Right lobe of liver (tissue), 6 donors: ENCODE measurements around the gene FGF5. TPM values are rescaled to one million over a fixed set of nuclear protein-coding genes. Genes with fewer than 3 reads are reported as not detected.

Experiments used
- ATAC-seq, 4 donors: fragments of 200-7000 bp; cut with Tn5 transposase; one replicate each; pipeline ENCODE4 v1.9.1; 2020; ENCODE audit warnings: mild to moderate bottlenecking in 4 of 4, moderate library complexity in 4 of 4
- DNase-seq, 3 donors: peaks; one replicate each; pipeline ENCODE4 v3.0.0-alpha.2; 2020
- H3K27ac ChIP-seq, 3 donors: fragments of 200-600 bp; one replicate each; pipeline ENCODE4 v1.8.0; 2022
- H3K27me3 ChIP-seq, 2 donors: fragments of 200-600 bp; one replicate each; pipeline ENCODE4 v1.8.0; 2022
- H3K36me3 ChIP-seq, 4 donors: fragments of 200-600 bp; sonication (generic) in 1 of 4; one replicate each; pipeline versions ENCODE4 v1.5.1 to v1.8.0; 2017 to 2022; ENCODE audit warnings: control low read depth in 1 of 4
- H3K4me1 ChIP-seq, 4 donors: fragments of 200-600 bp; sonication (generic) in 1 of 4; one replicate each; pipeline versions ENCODE4 v1.5.1 to v1.8.0; 2017 to 2022; ENCODE audit warnings: control low read depth in 1 of 4
- H3K4me3 ChIP-seq, 3 donors: fragments of 200-600 bp; one replicate each; pipeline ENCODE4 v1.8.0; 2022
- H3K9me3 ChIP-seq, 4 donors: fragments of 200-600 bp; sonication (generic) in 1 of 4; one replicate each; pipeline versions ENCODE4 v1.5.1 to v1.8.0; 2017 to 2022; ENCODE audit warnings: control low read depth in 1 of 4
- CTCF ChIP-seq, 4 donors: fragments of 200-600 bp in 3 of 4; fragments of 450-650 bp in 1 of 4; IDR thresholded peaks; one replicate each; pipeline versions ENCODE4 v1.5.1 to v1.8.0; 2016 to 2022; ENCODE audit warnings: antibody characterized with exemption in 4 of 4, mild to moderate bottlenecking in 2 of 4
- POLR2A ChIP-seq: fragments of 450-650 bp; IDR thresholded peaks from one replicate; pipeline ENCODE4 v1.6.1; 2017; ENCODE audit warnings: antibody characterized with exemption, mild to moderate bottlenecking
- WGBS: methylation state at CpG from one replicate; pipeline ENCODE4 v1.1.6; 2018; ENCODE audit warnings: low coverage, low lambda C conversion rate; ENCODE audit not compliant: insufficient coverage; ENCODE audit errors: missing lambda C conversion rate; 5-methylcytosine and 5-hydroxymethylcytosine counted together
- intact Hi-C, 2 donors: fragments of 100-400 bp; cut with DNase I; formaldehyde crosslinking; loops; one replicate each; pipeline versions ENCODE4 v1.11.2 to v1.14.1; 2022
- total RNA-seq, 6 experiments: library from RNA; depleted of rRNA in 2 of 6; stranded (reverse); fragments of >200 nt in 2 of 6; fragmentation: NEBNext Ultra II Directional in 3 of 6; extraction: Animal tissue kit (Norgen Biotek cat#: 25700) in 3 of 6; gene quantifications; one replicate each; pipeline versions ENCODE4 v1.1.0 to v1.2.4, GENCODE V29; 2016 to 2023
- donor health status: DM: no; HTN: yes; CAD: no.
- donor health status: DM: no; HTN: no; CAD: no.
- donor health status: DM: no; HTN: no; CAD: no.
- donor health status: DM: no; HTN: yes; CAD: no.
- donor health status: DM: no; HTN: yes; CAD: no.

The FGF5 gene
- total RNA-seq, 6 experiments from 2014 or later, result not detected

- ATAC-seq, result no peak
- 54% methylated on average over 2 of the region's 2 CpGs for WGBS
- Histone ChIP-seq H3K36me3 (no peaks in the 10 kb centered on the region), H3K27ac (no peak overlapping the region), H3K4me3 (no peak overlapping the region), H3K4me1 (no peaks in the 10 kb centered on the region), H3K9me3 (no peaks in the 10 kb centered on the region), H3K27me3 (peaks cover 0 to 6% of the 10 kb centered on the region in 2 donors)
- intact Hi-C loops, result no loop called here
- DNase-seq, result no peak
- no peak for TF ChIP-seq CTCF (IDR thresholded peaks at IDR 0.05)
- no peak for TF ChIP-seq POLR2A
Measured at GRCh38 chr4:80225595-80225994, 40.9 kb upstream of the FGF5 start.

DNA sequence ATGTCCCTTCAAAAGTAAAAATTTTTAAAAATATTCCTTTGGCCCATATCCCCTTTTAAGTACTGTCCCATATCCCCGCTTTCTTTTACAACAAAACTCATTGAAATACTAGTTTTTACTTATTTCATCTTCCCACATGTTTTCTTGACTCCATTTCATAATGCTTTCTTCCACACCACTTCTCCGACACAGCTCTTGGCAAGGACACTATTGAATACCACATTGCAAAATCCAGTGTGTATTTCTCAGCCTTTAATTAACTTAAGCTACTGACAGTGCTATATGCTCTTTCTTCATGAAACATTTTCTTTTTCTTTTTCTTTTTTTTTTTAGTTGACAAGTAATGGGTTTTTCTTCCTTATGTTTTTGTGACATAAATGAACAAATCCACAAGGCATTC lies 40.4 kb upstream of the FGF5 start:
- intact Hi-C loops, result no loop called here
- TF ChIP-seq CTCF (IDR thresholded peaks at IDR 0.05) (no peak), POLR2A (no peak)
- WGBS, result 56% methylated on average over 2 of the region's 2 CpGs

DNA sequence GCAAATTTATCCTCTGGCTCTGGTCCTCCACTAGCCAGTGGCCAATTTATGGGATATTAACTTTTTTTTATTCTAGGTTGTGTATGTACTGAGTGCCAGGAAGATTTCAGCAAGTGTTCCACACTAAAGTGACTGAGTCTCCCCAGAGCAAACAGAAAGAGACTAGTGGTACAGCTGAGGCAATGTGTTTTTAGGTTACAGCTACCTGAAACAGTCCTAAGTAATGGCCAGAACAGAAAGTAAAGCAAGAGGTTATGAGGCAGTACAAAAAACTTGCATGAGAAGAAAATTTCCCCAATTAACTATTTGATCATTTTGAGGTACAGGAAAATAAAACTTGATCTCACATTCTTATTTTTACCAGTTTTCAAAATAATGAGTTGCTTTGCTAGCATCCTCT lies 38.0 kb upstream of the FGF5 start:
- Histone ChIP-seq H3K36me3 (no peaks in the 10 kb centered on the region), H3K4me1 (no peaks in the 10 kb centered on the region), H3K27ac (no peak overlapping the region), H3K4me3 (no peak overlapping the region), H3K9me3 (no peaks in the 10 kb centered on the region), H3K27me3 (no peaks in the 10 kb centered on the region)
- no peak for ATAC-seq
- intact Hi-C loops, result no loop called here
- no peak for TF ChIP-seq POLR2A
- no peak for TF ChIP-seq CTCF (IDR thresholded peaks at IDR 0.05)
- no peak for DNase-seq

More for the DNA sequence above, 40.4 kb upstream of the FGF5 start:
- ATAC-seq, result no peak
- Histone ChIP-seq H3K4me3 (no peak overlapping the region), H3K27ac (no peak overlapping the region), H3K4me1 (no peaks in the 10 kb centered on the region), H3K36me3 (no peaks in the 10 kb centered on the region), H3K9me3 (no peaks in the 10 kb centered on the region), H3K27me3 (peaks cover 0 to 6% of the 10 kb centered on the region in 2 donors)
- DNase-seq, result no peak

- Histone ChIP-seq H3K4me3 (no peak overlapping the region), H3K36me3 (no peaks in the 10 kb centered on the region), H3K27me3 (no peaks in the 10 kb centered on the region), H3K9me3 (no peaks in the 10 kb centered on the region), H3K27ac (no peak overlapping the region), H3K4me1 (no peaks in the 10 kb centered on the region)
- intact Hi-C loops, result no loop called here
- WGBS, result 44% methylated on average over 2 of the region's 2 CpGs
- ATAC-seq, result no peak
- no peak for DNase-seq
- TF ChIP-seq POLR2A (no peak), CTCF (IDR thresholded peaks at IDR 0.05) (no peak)
Measured at GRCh38 chr4:80229128-80229527, 37.3 kb upstream of the FGF5 start.

DNA sequence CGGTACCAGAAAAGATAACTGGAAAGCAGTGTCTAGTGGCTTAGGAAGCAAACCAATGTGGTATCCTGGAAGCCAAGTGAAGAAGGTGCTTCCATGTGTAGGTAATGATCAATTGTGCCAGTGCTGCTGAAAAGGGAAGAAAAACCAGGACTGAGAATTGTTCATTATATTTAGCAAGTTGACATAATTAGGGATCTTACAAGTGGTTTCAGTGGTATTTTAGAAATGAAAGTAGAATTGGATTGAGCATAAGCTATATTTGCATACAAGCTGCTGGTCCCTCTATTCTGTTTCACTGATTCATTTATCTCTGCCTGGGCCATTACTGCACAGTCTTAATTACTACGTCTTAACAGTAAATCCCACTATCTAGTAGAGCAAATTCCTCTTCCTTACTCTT lies 36.9 kb upstream of the FGF5 start:
- 49% methylated on average over 2 of the region's 2 CpGs for WGBS
- intact Hi-C loops, result no loop called here
- ATAC-seq (no peak), DNase-seq (no peak)
- no peak overlapping the region for H3K27ac ChIP-seq
- H3K4me1 ChIP-seq, result no peaks in the 10 kb centered on the region
- H3K9me3 ChIP-seq, result no peaks in the 10 kb centered on the region
- H3K36me3 ChIP-seq, result no peaks in the 10 kb centered on the region
- no peak for TF ChIP-seq POLR2A
- TF ChIP-seq CTCF (IDR thresholded peaks at IDR 0.05), result no peak
- no peaks in the 10 kb centered on the region for H3K27me3 ChIP-seq
- no peak overlapping the region for H3K4me3 ChIP-seq
